Stimulated activated CD8-positive, alpha-beta memory T cell treated with anti-CD3 and anti-CD28 coated beads, Interleukin-4, amount 100 ng/mL, for 1 hour (primary cell): ENCODE measurements around the gene PSMD8.
"Not testable (repeated sequence)": the region's sequence is repeated elsewhere in the genome, so short reads cannot be mapped to it uniquely, and the experiment has no call there.

Experiments
- DNase-seq, 2 donors: peaks; one replicate each; pipeline ENCODE4 v3.0.0-alpha.2; 2020; ENCODE audit warnings: low read depth in 2 of 2, low spot score in 1 of 2

Gene PSMD8

GRCh38 chr19:38374332-38375097 lies at the start of gene PSMD8:
PSMD8 (plus strand) TSS chr19:38374571; CDS start chr19:38374602, 31 bp downstream.
- DNase-seq = peak; percentile 89 to 97

GRCh38 chr19:38326591-38326990 lies 47.8 kb upstream of the PSMD8 start:
- DNase-seq = no peak

- no peak for DNase-seq
Measured at GRCh38 chr19:38329651-38330050, 44.7 kb upstream of the PSMD8 start.

GRCh38 chr19:38331728-38332127 lies 42.6 kb upstream of the PSMD8 start:
- no peak for DNase-seq

GRCh38 chr19:38333245-38333644 lies 41.1 kb upstream of the PSMD8 start:
- DNase-seq = no peak

GRCh38 chr19:38335949-38336637 lies 38.3 kb upstream of the PSMD8 start:
- DNase-seq = peak; percentile 82 to 90

GRCh38 chr19:38336638-38337359 lies 37.6 kb upstream of the PSMD8 start:
- peak; percentile 89 to 92 for DNase-seq

GRCh38 chr19:38337360-38337653 lies 37.1 kb upstream of the PSMD8 start:
- DNase-seq = no peak

- DNase-seq = not testable (repeated sequence)
Measured at GRCh38 chr19:38339011-38339410, 35.4 kb upstream of the PSMD8 start.

- no peak for DNase-seq
Measured at GRCh38 chr19:38340927-38341326, 33.4 kb upstream of the PSMD8 start.

- DNase-seq = no peak
Measured at GRCh38 chr19:38346837-38347236, 27.5 kb upstream of the PSMD8 start.

GRCh38 chr19:38350883-38351282 lies 23.5 kb upstream of the PSMD8 start:
- no peak for DNase-seq

- no peak for DNase-seq
Measured at GRCh38 chr19:38351865-38352395, 22.4 kb upstream of the PSMD8 start.

GRCh38 chr19:38352611-38353010 lies 21.8 kb upstream of the PSMD8 start:
- DNase-seq = no peak

GRCh38 chr19:38355728-38356725 lies 18.3 kb upstream of the PSMD8 start:
- DNase-seq = no peak

- DNase-seq = no peak
Measured at GRCh38 chr19:38358071-38358470, 16.3 kb upstream of the PSMD8 start.

- DNase-seq = no peak
Measured at GRCh38 chr19:38359242-38360021, 14.9 kb upstream of the PSMD8 start.

GRCh38 chr19:38360351-38360750 lies 14.0 kb upstream of the PSMD8 start:
- no peak for DNase-seq

GRCh38 chr19:38360839-38361631 lies 13.3 kb upstream of the PSMD8 start:
- DNase-seq = no peak
